Fibroblast of pulmonary artery (primary cell): ENCODE results near the gene SLC2A4RG.

Experiments used
- DNase-seq: peaks from one replicate; pipeline ENCODE4 v3.0.0-alpha.2; 2010; ENCODE audit warnings: low read depth
- H3K4me3 ChIP-seq: replicated peaks from 2 replicates; pipeline ENCODE4 v1.5.1; 2011; ENCODE audit warnings: low read depth, mild to moderate bottlenecking, control low read depth, low read length, moderate library complexity
- TF ChIP-seq, protein P1 (sequence below): IDR thresholded peaks from 2 replicates; pipeline ENCODE4 v1.5.1; 2011; ENCODE audit warnings: mild to moderate bottlenecking, control low read depth, low read length, inconsistent platforms; ENCODE audit errors: missing control alignments

Gene SLC2A4RG

GRCh38 chr20:63740627-63741353 is 1.2 kb downstream of the SLC2A4RG start:
- peak overlapping the region; percentile 72 for H3K4me3 ChIP-seq
- peak; percentile 91 for DNase-seq

DNA sequence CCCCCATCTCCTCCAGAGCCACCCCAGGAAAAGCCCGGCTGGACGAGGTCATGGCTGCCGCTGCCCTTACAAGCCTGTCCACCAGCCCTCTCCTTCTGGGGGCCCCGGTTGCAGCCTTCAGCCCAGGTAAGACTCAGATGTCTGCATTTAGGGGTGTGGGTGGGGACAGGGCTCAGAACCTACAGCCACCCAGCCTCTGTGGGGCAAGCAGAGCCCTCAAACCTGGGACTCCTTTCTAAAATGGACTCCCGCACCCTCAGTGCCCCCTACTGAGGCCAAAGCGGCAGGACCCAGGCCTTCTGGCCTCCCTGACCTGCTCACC is 1.7 kb downstream of the SLC2A4RG start:
- DNase-seq: no peak
- TF ChIP-seq, protein P1, sequence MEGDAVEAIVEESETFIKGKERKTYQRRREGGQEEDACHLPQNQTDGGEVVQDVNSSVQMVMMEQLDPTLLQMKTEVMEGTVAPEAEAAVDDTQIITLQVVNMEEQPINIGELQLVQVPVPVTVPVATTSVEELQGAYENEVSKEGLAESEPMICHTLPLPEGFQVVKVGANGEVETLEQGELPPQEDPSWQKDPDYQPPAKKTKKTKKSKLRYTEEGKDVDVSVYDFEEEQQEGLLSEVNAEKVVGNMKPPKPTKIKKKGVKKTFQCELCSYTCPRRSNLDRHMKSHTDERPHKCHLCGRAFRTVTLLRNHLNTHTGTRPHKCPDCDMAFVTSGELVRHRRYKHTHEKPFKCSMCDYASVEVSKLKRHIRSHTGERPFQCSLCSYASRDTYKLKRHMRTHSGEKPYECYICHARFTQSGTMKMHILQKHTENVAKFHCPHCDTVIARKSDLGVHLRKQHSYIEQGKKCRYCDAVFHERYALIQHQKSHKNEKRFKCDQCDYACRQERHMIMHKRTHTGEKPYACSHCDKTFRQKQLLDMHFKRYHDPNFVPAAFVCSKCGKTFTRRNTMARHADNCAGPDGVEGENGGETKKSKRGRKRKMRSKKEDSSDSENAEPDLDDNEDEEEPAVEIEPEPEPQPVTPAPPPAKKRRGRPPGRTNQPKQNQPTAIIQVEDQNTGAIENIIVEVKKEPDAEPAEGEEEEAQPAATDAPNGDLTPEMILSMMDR: no peak
- peak overlapping the region; percentile 72 for H3K4me3 ChIP-seq

More at GRCh38 chr20:63740627-63741353, 1.2 kb downstream of the SLC2A4RG start:
- TF ChIP-seq, protein P1: peak; percentile 3

GRCh38 chr20:63741676-63742380 is 2.3 kb downstream of the SLC2A4RG start:
- TF ChIP-seq, protein P1: no peak
- DNase-seq: no peak
- peak overlapping the region; percentile 72 for H3K4me3 ChIP-seq

DNA sequence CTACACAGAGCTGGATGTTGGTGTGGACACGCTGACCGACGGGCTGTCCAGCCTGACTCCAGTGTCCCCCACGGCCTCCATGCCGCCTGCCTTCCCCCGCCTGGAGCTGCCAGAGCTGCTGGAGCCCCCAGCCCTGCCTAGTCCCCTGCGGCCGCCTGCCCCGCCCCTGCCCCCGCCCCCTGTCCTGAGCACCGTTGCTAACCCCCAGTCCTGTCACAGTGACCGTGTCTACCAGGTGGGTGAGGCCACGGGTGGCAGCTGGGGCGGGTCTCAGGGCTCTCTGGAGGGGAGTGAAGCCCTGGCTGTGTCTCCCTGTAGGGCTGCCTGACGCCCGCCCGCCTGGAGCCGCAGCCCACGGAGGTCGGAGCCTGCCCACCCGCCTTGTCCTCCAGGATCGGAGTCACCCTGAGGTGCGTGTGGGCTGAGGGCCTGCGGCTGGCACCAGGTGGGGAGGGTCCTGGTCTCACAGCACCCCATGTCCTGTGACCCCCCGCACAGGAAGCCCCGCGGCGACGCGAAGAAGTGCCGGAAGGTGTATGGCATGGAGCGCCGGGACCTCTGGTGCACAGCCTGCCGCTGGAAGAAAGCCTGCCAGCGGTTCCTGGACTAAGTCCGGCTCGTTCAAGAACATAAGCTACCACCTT is 2.9 kb downstream of the SLC2A4RG start:
- no peak overlapping the region for H3K4me3 ChIP-seq
- TF ChIP-seq, protein P1: no peak

DNA sequence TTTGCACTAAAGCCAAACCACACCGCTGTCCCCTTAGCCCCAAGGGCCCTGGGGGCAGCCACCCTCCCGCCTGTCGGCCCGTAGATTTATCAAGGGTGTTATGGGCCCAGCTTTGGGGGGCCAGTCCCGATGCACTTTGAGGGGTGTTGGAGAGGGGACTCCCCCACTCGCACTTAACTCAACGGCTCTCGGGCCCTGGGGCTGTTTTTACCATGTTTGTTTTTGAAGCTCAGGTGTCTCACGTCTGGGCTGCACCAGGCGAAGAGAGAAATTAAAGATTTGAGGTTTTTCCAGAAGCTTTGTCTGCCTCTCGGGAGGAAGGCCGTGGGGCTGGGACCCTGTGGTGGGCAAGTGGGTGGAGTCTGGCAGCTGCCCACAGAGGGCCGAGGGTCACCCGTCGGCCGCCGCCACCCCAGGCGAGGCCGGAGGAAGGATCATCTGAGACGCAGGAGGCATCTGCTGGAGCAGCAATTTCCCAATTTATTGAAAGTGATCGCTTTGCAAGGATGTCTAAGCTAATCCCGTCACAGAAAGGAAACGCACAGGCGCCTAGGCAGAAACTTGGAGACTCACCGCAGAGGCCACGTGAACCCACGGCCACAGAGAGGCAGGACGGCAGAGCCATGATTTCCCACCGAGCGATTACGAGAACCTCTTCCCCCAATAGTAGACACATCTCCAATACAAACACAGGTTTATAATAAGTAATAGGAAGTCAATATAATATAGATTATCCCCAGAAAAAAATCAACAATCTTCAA is 3.8 kb downstream of the SLC2A4RG start:
- no peak overlapping the region for H3K4me3 ChIP-seq
- DNase-seq: no peak
- TF ChIP-seq, protein P1: no peak

More for the DNA sequence above, 2.9 kb downstream of the SLC2A4RG start:
- DNase-seq: no peak

- no peak overlapping the region for H3K4me3 ChIP-seq
- TF ChIP-seq, protein P1: no peak
- no peak for DNase-seq
These were observed 4.6 kb downstream of the SLC2A4RG start for GRCh38 chr20:63744158-63744557.
